ENCODE measurements around the gene WDR62. TPM values are rescaled to one million over a fixed set of nuclear protein-coding genes. Genes with fewer than 3 reads are reported as not detected.
"Not testable (repeated sequence)": the region's sequence is repeated elsewhere in the genome, so short reads cannot be mapped to it uniquely, and the experiment has no call there.

The WDR62 gene
- polyA plus RNA-seq, 12 donors, result 2.2 to 4.9 (median 3.1) TPM; not detected in 1

- no peak for DNase-seq
Measured at GRCh38 chr19:36108684-36109083, 54.0 kb downstream of the WDR62 start.

- DNase-seq, result no peak
Measured at GRCh38 chr19:36110487-36111199, 55.9 kb downstream of the WDR62 start, which contains the start of gene OVOL3. TSS of gene OVOL3 (plus strand) at chr19:36111143. CDS start at chr19:36111203, 60 bp downstream.

GRCh38 chr19:36111200-36111539 is 56.5 kb downstream of the WDR62 start:
- DNase-seq, result no peak

- DNase-seq, result no peak
Measured at GRCh38 chr19:36112678-36113077, 58.0 kb downstream of the WDR62 start.

- DNase-seq, result no peak
Measured at GRCh38 chr19:36113425-36113824, 58.7 kb downstream of the WDR62 start.

- peak; percentile 36 for DNase-seq
Measured at GRCh38 chr19:36113894-36114720, 59.4 kb downstream of the WDR62 start.

- DNase-seq, result peak; percentile 99
Measured at GRCh38 chr19:36114721-36115452, 60.2 kb downstream of the WDR62 start, which contains the start of gene POLR2I. TSS of gene POLR2I (minus strand) at chr19:36114875. CDS start at chr19:36114856, 19 bp downstream.

- no peak for DNase-seq
Measured at GRCh38 chr19:36115453-36116343, 61.0 kb downstream of the WDR62 start, which contains the start of gene TBCB. TSS of gene TBCB (plus strand) at chr19:36115468. CDS start at chr19:36115561, 93 bp downstream.

- DNase-seq, result no peak
Measured at GRCh38 chr19:36116344-36116637, 61.6 kb downstream of the WDR62 start.

GRCh38 chr19:36120092-36120983 is 65.6 kb downstream of the WDR62 start:
- no peak for DNase-seq

GRCh38 chr19:36120984-36121358 is 66.3 kb downstream of the WDR62 start:
- no peak for DNase-seq

GRCh38 chr19:36121486-36122124 is 66.9 kb downstream of the WDR62 start:
- no peak for DNase-seq

GRCh38 chr19:36125557-36125956 is 70.9 kb downstream of the WDR62 start:
- no peak for DNase-seq

GRCh38 chr19:36128392-36128736 is 73.7 kb downstream of the WDR62 start:
- DNase-seq, result no peak

- not testable (repeated sequence) for DNase-seq
Measured at GRCh38 chr19:36131221-36131620, 76.5 kb downstream of the WDR62 start.

- DNase-seq, result not testable (repeated sequence)
Measured at GRCh38 chr19:36134867-36135266, 80.2 kb downstream of the WDR62 start.

- no peak for DNase-seq
Measured at GRCh38 chr19:36136964-36137686, 82.4 kb downstream of the WDR62 start.

- no peak for DNase-seq
Measured at GRCh38 chr19:36139120-36139472, 84.4 kb downstream of the WDR62 start.
